HCEC 1CT (cell line): ENCODE data around the gene USP10.

Experiments used
- DNase-seq: peaks from one replicate; pipeline ENCODE4 v3.0.0-alpha.2; 2017

The USP10 gene

GRCh38 chr16:84700446-84701300, 873 bp downstream of the USP10 start:
- DNase-seq: no peak

GRCh38 chr16:84703681-84704080, 3.9 kb downstream of the USP10 start:
- no peak for DNase-seq

GRCh38 chr16:84704253-84704652, 4.5 kb downstream of the USP10 start:
- DNase-seq: no peak

GRCh38 chr16:84706856-84707255, 7.1 kb downstream of the USP10 start:
- no peak for DNase-seq

GRCh38 chr16:84709609-84710008, 9.8 kb downstream of the USP10 start:
- DNase-seq: no peak

GRCh38 chr16:84710686-84711085, 10.9 kb downstream of the USP10 start:
- DNase-seq: no peak

GRCh38 chr16:84712138-84712671, 12.4 kb downstream of the USP10 start:
- no peak for DNase-seq

- no peak for DNase-seq
These were observed 13.3 kb downstream of the USP10 start for GRCh38 chr16:84712801-84713775.

GRCh38 chr16:84714028-84714427, 14.2 kb downstream of the USP10 start:
- no peak for DNase-seq

GRCh38 chr16:84715424-84715823, 15.6 kb downstream of the USP10 start:
- DNase-seq: no peak

GRCh38 chr16:84715854-84716253, 16.1 kb downstream of the USP10 start:
- DNase-seq: no peak

GRCh38 chr16:84716740-84717139, 16.9 kb downstream of the USP10 start:
- DNase-seq: no peak

GRCh38 chr16:84717484-84717883, 17.7 kb downstream of the USP10 start:
- no peak for DNase-seq

- no peak for DNase-seq
These were observed 20.4 kb downstream of the USP10 start for GRCh38 chr16:84720177-84720579.

- no peak for DNase-seq
These were observed 22.3 kb downstream of the USP10 start for GRCh38 chr16:84722068-84722467.

GRCh38 chr16:84723906-84724305, 24.1 kb downstream of the USP10 start:
- no peak for DNase-seq

- peak; percentile 24 for DNase-seq
These were observed 25.0 kb downstream of the USP10 start for GRCh38 chr16:84724606-84725309.

- DNase-seq: no peak
These were observed 25.8 kb downstream of the USP10 start for GRCh38 chr16:84725481-84726078.

- peak; percentile 70 for DNase-seq
These were observed 26.4 kb downstream of the USP10 start for GRCh38 chr16:84726079-84726668.

GRCh38 chr16:84726669-84727467, 27.1 kb downstream of the USP10 start:
- DNase-seq: no peak

- DNase-seq: no peak
These were observed 29.1 kb downstream of the USP10 start for GRCh38 chr16:84728853-84729424.
